Activated naive CD8-positive, alpha-beta T cell (primary cell): ENCODE results near the gene BCL11A.

Source experiments
- H3K27ac Mint-ChIP-seq: one replicate; pipeline ENCODE4 v1.8.0; 2021; ENCODE audit warnings: mixed read lengths
- H3K27me3 Mint-ChIP-seq: one replicate; pipeline ENCODE4 v1.8.0; 2021; ENCODE audit warnings: mixed read lengths
- H3K36me3 Mint-ChIP-seq: one replicate; pipeline ENCODE4 v1.8.0; 2021; ENCODE audit warnings: mixed read lengths
- H3K4me1 Mint-ChIP-seq: one replicate; pipeline ENCODE4 v1.8.0; 2021; ENCODE audit warnings: low read depth, mixed read lengths
- H3K4me3 Mint-ChIP-seq: one replicate; pipeline ENCODE4 v1.8.0; 2021; ENCODE audit warnings: mild to moderate bottlenecking, mixed read lengths
- H3K9me3 Mint-ChIP-seq: one replicate; pipeline ENCODE4 v1.8.0; 2021; ENCODE audit warnings: low read depth, mixed read lengths

BCL11A gene

DNA sequence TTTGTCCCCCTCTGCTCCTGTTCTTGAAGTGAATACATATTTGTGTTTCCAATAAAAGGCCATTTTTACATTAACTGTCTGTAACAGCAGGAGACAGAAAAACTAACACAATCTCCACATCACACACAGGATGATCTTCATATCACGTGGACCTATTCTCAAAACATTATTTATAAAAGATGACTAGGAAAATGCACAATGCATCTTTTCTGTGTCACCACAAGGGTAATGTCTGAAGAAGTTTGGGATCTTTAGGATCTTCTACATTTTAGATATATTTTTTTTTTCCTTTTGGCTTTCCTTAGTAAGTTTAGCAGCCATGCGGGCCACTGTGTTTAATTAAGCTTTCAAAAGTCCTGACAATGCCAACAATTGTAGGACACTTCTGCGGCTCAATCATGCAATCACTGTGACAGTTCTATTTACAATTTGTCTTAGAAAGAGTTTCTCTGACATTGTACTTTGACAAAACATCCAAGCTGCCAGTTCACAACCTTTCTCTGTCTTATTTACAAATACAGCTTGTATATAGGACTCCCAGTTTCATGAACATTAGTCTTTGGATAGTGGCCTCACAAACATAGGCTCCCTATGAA is 12.3 kb downstream of the BCL11A start:
- no peaks in the 10 kb centered on the region for H3K4me1 Mint-ChIP-seq
- H3K4me3 Mint-ChIP-seq: no peak overlapping the region
- H3K36me3 Mint-ChIP-seq: no peaks in the 10 kb centered on the region
- peaks cover 19% of the 10 kb centered on the region for H3K27me3 Mint-ChIP-seq
- H3K27ac Mint-ChIP-seq: no peak overlapping the region
- no peaks in the 10 kb centered on the region for H3K9me3 Mint-ChIP-seq

DNA sequence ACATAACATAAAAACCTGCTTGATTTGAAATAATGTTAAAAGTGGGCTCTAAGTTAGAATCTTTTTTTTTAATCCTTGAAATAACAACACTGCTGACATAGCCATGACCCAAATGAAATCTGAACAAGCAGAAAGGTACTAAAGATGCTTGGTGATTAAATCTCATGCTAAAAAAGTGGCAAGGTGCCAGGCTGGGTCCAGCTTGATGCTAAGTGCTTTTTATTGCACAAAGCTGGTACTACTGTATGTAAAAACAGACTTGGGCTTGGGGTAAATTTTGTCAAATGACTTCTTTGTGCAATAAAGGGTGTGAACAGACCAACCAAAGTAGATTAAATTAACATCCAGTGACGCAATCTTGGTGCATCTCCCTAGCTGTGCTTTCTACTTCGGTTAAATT is 13.4 kb downstream of the BCL11A start:
- Mint-ChIP-seq H3K4me3 (no peak overlapping the region), H3K27me3 (peaks cover 20% of the 10 kb centered on the region), H3K36me3 (no peaks in the 10 kb centered on the region), H3K4me1 (no peaks in the 10 kb centered on the region), H3K27ac (no peak overlapping the region), H3K9me3 (no peaks in the 10 kb centered on the region)

DNA sequence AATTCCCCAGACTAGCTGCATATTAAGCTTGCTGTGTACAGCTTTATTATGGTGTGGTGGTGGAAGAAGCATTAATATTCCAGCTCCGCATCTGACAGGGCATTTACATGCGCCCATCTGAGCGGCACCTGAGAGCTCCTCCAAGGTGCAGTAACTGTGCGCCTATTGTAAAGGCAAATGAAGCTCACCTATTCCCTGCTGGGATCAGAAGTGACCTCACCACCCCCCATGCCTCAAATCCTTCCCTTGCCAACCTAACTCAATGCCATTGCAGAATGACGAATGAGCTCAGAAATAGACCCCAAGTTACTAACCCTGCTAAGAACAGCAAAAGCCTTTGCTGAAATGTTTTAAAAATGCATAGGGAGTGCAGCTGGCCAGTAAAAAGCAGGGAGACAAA is 14.3 kb downstream of the BCL11A start:
- no peaks in the 10 kb centered on the region for H3K9me3 Mint-ChIP-seq
- H3K4me1 Mint-ChIP-seq: no peaks in the 10 kb centered on the region
- H3K27ac Mint-ChIP-seq: no peak overlapping the region
- no peak overlapping the region for H3K4me3 Mint-ChIP-seq
- no peaks in the 10 kb centered on the region for H3K36me3 Mint-ChIP-seq
- H3K27me3 Mint-ChIP-seq: peaks cover 12% of the 10 kb centered on the region

DNA sequence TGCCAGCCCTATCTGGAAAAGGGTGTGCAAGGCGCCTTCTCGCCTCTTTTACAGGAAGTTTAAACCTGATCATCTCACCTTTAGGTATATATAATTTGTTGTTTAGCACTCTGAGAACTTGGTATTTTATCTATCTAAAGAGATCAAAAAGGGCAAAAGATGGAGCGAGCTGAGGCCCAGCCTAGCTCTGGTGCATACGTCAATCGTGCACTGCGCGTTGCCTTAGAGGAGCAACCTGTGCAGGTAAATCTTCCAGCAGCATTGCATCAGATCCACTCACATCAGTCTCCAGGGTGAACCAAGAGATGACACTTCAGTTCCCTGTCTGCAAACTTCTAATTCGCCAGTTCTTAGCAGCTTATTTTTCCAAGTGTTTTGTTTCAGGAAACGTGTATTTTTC is 15.4 kb downstream of the BCL11A start:
- H3K36me3 Mint-ChIP-seq: no peaks in the 10 kb centered on the region
- no peaks in the 10 kb centered on the region for H3K4me1 Mint-ChIP-seq
- H3K27me3 Mint-ChIP-seq: peaks cover 10% of the 10 kb centered on the region
- no peaks in the 10 kb centered on the region for H3K9me3 Mint-ChIP-seq
- H3K27ac Mint-ChIP-seq: no peak overlapping the region
- no peak overlapping the region for H3K4me3 Mint-ChIP-seq

GRCh38 chr2:60536746-60537145 is 16.7 kb downstream of the BCL11A start:
- H3K9me3 Mint-ChIP-seq: no peaks in the 10 kb centered on the region
- H3K27me3 Mint-ChIP-seq: peaks cover 15% of the 10 kb centered on the region
- H3K4me3 Mint-ChIP-seq: no peak overlapping the region
- H3K36me3 Mint-ChIP-seq: no peaks in the 10 kb centered on the region
- H3K27ac Mint-ChIP-seq: no peak overlapping the region
- H3K4me1 Mint-ChIP-seq: no peaks in the 10 kb centered on the region

GRCh38 chr2:60535685-60536312 is 17.7 kb downstream of the BCL11A start:
- Mint-ChIP-seq H3K4me1 (no peaks in the 10 kb centered on the region), H3K27ac (no peak overlapping the region), H3K4me3 (no peak overlapping the region), H3K36me3 (no peaks in the 10 kb centered on the region), H3K27me3 (peaks cover 18% of the 10 kb centered on the region), H3K9me3 (no peaks in the 10 kb centered on the region)

- Mint-ChIP-seq H3K9me3 (no peaks in the 10 kb centered on the region), H3K4me3 (no peak overlapping the region), H3K27ac (no peak overlapping the region), H3K27me3 (peaks cover 19% of the 10 kb centered on the region), H3K36me3 (no peaks in the 10 kb centered on the region), H3K4me1 (no peaks in the 10 kb centered on the region)
Observed at GRCh38 chr2:60534892-60535684, 18.4 kb downstream of the BCL11A start.

DNA sequence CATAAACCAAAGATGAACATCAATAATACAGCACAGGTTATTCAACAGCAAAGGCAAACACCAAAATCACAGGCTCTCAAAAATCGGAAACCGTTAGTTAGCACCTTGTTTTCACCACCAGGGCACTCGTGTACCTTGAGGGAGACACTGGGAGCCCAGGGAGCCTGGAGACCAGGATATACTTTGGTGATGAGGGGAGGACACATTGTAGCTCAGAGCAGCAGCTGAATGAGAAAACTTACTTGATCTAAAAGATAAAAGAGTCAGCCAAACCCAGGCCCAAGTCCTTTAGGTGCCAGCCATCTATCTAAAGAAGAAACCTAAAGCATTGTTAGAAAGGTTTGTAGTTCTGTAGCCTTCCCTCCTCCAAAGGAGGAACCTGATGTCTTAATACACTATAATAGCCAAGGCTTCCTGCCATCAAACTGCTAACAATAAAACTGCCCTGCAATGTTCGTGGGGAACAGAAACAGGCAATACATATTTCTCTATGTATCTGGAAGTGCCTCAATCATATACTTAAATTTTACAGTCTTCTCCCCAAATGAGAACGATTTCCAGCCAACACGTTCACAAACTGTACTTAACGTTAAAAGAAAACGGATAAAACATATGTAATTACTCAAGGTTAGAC is 19.3 kb downstream of the BCL11A start:
- Mint-ChIP-seq H3K4me1 (no peaks in the 10 kb centered on the region), H3K4me3 (no peak overlapping the region), H3K36me3 (no peaks in the 10 kb centered on the region), H3K27me3 (peaks cover 19% of the 10 kb centered on the region), H3K9me3 (no peaks in the 10 kb centered on the region), H3K27ac (no peak overlapping the region)

GRCh38 chr2:60533101-60534051 is 20.1 kb downstream of the BCL11A start:
- Mint-ChIP-seq H3K27me3 (peaks cover 19% of the 10 kb centered on the region), H3K4me1 (no peaks in the 10 kb centered on the region), H3K9me3 (no peaks in the 10 kb centered on the region), H3K27ac (no peak overlapping the region), H3K36me3 (no peaks in the 10 kb centered on the region), H3K4me3 (no peak overlapping the region)

DNA sequence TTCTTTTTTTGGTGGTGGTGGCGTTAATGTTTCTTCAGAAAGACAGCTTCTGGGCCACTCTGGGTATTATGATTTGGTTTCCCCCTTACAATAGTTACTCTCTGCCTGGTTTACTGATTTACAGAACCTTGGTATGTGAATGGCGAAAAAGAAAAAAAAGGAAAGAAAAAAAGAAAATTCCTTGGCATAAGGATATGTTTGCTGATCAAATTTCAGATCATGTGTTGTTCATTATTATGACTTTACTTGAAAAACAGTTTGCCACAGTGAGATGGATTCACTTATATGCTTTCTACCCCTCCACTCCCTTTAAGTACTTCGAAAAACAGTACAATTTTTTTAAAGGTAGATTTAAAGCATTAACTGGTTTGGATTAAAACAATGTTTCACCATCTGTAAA is 21.0 kb downstream of the BCL11A start:
- no peak overlapping the region for H3K27ac Mint-ChIP-seq
- no peaks in the 10 kb centered on the region for H3K36me3 Mint-ChIP-seq
- peaks cover 25% of the 10 kb centered on the region for H3K27me3 Mint-ChIP-seq
- no peaks in the 10 kb centered on the region for H3K4me1 Mint-ChIP-seq
- H3K9me3 Mint-ChIP-seq: no peaks in the 10 kb centered on the region
- H3K4me3 Mint-ChIP-seq: no peak overlapping the region

DNA sequence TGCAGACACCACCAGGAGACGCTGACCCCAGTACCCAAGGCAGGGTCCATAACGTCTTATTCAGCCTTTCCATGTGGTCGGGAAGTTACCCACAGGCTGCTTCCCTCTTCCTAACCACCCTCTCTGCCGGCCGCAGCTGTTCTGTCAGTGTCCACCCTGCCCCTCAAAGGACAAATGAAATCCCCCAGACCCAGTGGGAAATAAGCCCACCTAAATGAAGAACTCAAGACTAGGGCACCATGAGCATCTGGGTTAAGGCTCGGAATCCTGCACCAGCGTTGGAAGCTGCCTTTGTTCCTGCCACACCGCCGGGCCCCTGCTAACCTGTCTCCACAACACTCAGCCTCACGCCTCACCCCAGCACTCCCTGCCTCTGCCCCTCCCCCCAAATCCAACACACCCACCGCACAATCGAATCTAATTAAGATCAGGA is 21.7 kb downstream of the BCL11A start:
- Mint-ChIP-seq H3K27me3 (peaks cover 27% of the 10 kb centered on the region), H3K36me3 (no peaks in the 10 kb centered on the region), H3K4me1 (no peaks in the 10 kb centered on the region), H3K27ac (no peak overlapping the region), H3K9me3 (no peaks in the 10 kb centered on the region), H3K4me3 (no peak overlapping the region)

GRCh38 chr2:60530660-60531281 is 22.7 kb downstream of the BCL11A start:
- Mint-ChIP-seq H3K27me3 (peaks cover 22% of the 10 kb centered on the region), H3K4me1 (peaks cover 4% of the 10 kb centered on the region), H3K4me3 (no peak overlapping the region), H3K36me3 (no peaks in the 10 kb centered on the region), H3K9me3 (no peaks in the 10 kb centered on the region), H3K27ac (no peak overlapping the region)

- H3K9me3 Mint-ChIP-seq: no peaks in the 10 kb centered on the region
- H3K4me3 Mint-ChIP-seq: no peak overlapping the region
- no peak overlapping the region for H3K27ac Mint-ChIP-seq
- peaks cover 22% of the 10 kb centered on the region for H3K27me3 Mint-ChIP-seq
- peaks cover 9% of the 10 kb centered on the region for H3K4me1 Mint-ChIP-seq
- no peaks in the 10 kb centered on the region for H3K36me3 Mint-ChIP-seq
Observed at GRCh38 chr2:60529785-60530627, 23.4 kb downstream of the BCL11A start.
